T-helper 22 cell (primary cell): ENCODE measurements around the gene TSTD1.
"Not testable (repeated sequence)": the region's sequence is repeated elsewhere in the genome, so short reads cannot be mapped to it uniquely, and the experiment has no call there.

Experiments used
- DNase-seq: peaks from one replicate; pipeline ENCODE4 v3.0.0-alpha.2; 2020; ENCODE audit warnings: low read depth

TSTD1 gene

DNA sequence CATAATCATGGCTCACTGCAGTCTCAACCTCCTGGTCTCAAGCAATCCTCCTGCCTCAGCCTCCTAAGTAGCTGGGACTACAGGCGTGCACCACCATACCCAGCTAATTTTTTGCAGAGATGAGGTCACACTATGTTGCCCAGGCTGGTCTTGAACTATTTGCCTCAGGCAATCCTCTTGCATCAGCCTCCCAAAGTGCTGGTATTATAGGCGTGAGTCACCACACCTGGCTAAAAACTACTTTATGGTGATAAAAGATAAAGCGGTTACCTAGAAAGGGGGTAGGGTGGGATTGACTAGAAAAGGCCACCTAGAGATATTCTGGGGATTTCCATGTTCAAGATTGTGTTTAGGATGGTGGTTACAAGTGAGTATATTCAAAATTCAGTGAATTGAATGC is 5.0 kb downstream of the TSTD1 start:
- no peak for DNase-seq

DNA sequence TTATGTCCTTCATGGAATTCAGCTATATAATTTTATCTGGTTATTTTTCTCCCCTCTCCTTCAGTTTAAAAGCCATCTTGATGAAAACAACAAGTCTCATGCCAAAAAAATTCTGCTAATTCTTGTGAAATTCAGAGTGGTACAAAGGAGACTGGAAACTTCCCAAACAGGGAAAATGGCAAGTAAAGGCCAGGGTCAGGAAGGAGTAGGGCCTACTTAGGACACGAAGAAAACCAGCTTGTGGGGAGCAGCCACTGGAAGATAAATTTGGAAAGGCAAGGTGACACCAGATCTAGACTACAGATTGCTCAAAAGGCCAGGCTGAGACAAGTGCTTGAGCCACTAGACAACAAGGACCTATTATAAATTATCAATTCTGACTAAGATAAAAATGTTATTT is 6.4 kb downstream of the TSTD1 start:
- no peak for DNase-seq

DNA sequence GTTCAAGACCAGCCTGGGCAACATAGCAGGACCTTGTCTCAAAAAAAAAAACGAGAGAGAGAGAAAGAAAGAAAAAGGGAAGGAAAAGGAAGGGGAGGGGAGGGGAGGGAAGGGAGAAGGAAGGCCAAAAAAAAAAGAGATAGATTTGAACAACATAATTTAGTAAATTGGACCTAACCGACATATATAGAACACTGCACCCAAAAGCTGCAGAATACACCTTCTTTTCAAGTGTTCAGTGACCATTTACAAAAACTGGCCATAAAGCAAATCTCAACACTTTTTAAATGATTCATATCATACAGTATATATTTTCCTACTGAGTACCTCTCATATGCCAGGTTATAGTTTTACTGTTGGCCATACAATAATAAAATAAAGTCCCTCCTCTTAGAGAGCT is 6.9 kb downstream of the TSTD1 start:
- DNase-seq, result no peak

DNA sequence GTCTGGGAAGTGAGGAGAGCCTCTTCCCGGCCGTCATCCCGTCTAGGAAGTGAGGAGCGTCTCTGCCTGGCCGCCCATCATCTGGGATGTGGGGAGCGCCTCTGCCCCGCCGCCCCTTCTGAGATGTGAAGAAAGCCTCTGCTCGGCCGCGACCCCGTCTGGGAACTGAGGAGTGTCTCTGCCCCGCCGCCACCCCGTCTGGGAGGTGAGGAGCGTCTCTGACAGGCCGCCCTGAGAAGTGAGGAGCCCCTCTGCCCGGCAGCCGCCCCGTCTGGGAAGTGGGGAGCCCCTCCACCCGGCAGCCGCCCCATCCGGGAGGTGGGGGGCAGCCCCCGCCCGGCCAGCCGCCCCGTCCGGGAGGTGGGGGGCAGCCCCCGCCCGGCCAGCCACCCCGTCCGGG is 9.3 kb downstream of the TSTD1 start:
- not testable (repeated sequence) for DNase-seq

DNA sequence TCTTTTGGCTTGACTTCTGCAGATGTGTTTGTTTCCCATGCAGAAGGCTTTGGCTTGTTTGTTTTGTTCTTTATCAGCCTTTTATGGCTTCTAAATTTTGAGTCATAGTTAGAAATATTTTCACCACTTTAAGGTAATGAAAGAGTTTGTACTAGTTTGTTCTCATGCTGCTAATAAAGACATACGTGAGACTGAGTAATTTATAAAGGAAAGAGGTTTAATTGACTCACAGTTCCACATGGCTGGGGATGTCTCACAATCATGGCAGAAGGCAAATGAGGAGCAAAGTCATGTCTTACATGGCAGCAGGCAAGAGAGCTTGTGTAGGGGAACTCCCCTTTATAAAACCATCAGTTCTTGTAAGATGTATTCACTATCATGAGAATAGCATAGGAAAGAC is 11.8 kb downstream of the TSTD1 start:
- not testable (repeated sequence) for DNase-seq

DNA sequence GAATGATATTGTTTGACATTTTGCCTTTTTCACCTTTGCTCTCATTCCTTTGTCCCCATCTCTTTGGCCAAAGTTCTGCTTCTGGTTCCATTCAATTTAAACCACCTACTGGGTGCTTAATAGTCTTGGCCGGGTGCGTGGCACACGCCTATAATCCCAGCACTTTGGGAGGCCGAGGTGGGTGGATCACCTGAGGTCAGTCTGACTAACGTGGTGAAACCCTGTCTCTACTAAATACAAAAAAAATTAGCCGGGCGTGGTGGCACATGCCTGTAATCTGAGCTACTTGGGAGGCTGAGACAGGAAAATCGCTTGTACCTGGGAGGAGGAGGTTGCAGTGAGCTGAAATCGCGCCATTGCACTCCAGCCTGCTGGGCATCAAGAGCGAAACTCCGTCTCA is 16.3 kb downstream of the TSTD1 start:
- not testable (repeated sequence) for DNase-seq

DNA sequence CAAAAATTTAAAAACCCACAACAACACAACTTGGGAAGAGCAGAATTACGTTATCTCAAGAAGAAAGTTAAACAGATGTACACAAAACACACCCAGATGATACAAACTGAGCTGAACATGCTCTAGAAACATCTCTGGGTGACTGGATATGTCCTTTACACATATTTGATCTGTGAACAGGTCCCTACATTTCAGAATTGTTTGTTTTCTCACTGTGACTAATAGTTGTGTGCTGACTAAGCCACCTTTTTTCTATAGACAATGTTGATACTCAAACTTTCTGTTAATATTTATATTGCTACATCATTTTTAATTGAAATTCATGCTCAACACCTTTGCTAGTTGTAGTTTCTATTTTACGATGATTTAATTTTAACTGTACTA is 16.8 kb downstream of the TSTD1 start:
- DNase-seq, result no peak

DNA sequence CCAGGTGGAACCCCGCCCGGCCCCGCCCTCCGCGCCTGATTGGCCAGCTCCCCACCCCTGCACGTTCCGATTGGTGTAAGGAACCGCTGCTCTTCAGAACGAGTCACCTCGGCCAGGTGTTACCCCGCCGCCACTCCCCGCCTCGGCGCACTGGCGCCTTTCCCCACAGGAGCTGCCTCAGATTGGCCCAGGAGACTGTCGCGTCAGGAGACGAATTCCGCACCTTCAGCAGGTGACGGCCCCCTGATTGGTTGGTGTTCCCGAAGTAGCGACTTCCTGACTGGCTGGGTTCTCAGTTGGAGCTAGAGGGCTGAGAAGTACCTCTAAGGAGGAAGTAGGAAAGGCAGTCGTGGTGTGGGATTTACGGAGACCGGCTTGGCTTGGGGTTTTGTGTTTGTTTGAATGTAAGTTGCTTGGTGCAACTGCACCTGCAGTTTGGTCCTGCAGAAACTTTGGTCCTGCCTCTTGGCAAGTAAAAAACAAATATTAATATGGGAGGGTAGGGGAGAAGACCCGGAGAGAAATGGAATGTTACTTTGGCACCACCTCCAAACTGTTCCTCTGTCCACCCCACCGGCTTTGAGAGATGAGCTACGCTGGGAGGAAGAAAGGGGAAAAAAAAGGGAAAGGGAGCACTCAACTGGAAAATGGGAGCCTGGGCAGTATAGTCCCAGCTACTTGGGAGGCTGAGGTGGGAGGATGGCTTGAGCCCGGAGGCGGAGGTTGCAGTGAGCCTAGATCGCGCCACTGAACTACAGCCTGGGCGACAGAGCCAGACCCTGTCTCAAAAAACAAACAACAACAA is 17.4 kb downstream of the TSTD1 start:
- peak; percentile 91 for DNase-seq

DNA sequence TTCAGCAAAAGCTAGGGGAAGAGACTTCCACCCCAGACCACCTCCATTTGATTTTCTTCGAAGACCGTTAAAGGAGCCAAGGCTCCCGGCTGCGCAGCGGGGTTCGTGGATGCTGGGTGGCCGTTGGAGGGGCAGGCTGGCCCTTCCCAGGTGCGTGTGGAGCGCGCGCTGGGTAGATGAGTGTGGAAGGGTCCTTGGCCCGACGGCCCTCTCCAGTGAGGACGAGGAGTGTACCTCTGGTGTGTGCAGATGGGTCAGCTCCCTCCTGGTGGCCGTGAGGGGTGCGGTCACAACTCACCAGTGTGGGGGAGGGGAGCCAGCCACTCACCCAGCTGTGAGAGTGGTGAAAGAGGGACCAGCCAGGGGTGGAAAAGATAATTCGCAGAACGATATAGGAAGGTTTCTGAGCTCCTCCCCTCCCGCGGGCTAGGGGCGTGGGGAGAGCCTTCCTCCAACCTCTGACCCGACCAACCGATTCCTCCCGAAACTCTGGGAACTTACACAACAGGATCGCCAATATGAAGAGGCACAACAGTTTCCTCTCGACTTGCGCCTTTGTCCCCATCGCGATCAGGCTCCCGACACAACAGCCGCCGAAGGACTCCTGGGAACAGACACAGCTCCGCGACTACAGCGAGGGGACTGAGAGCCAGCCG is 18.1 kb downstream of the TSTD1 start, which contains the start of gene F11R:
F11R (minus strand) TSS at position 644 of the 656 bp plus-strand sequence; CDS start at position 565, 79 bp downstream.
- no peak for DNase-seq

DNA sequence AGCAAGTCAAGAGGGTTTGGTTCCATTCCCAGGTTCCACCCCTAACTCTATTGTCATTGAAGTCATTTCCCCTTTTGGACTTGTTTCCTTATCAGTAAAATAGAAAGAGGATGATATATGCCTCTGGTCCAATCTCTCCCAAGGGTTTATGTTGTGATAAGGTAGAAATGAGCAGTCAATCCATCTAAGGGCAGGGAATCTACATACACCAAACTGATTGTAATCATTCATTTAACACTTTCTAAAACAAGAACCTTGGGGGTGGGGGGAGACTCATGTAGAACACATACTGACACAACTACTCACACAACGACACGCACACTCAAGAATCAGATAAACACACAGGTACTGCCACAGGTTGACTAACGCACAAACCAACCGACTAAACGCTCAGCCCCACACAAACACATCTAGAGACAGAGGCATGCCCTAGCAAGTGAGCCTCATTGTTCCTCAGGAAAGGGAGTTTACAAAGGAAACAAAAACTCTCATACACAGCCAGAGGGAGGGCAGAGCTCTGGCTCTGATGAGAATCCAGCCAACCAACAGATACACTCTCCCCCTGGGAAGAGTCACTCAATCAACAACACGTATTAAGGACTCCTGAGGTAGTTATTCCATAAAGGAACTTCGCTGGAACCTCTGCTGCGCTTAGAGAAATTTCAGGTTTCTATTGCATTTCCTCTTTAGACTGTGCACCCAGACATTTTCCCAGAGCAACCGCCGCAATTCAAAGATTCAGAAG is 18.8 kb downstream of the TSTD1 start:
- no peak for DNase-seq

DNA sequence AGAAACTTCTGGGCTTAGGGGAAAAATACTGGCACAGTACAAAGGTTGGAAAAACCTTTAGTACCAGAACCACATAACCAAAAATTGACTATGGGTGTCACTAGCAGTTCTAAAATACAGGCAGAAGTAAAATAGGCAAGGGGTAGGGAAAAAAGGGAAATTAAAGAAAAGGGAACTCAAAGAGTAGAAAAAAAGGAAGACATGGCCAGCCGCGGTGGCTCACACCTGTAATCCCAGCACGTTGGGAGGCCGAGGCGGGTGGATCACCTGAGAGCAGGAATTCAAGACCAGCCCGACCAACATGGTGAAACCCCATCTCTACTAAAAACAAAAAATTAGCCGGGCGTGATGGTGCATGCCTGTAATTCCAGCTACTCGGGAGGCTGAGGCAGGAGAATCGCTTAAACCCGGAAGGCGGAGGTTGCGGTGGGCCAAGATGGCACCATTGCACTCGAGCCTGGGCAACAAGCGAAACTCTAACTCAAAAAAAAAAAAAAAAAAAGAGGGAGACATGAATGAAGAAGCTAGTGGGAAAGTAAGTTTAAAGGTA is 19.6 kb downstream of the TSTD1 start:
- DNase-seq, result not testable (repeated sequence)

DNA sequence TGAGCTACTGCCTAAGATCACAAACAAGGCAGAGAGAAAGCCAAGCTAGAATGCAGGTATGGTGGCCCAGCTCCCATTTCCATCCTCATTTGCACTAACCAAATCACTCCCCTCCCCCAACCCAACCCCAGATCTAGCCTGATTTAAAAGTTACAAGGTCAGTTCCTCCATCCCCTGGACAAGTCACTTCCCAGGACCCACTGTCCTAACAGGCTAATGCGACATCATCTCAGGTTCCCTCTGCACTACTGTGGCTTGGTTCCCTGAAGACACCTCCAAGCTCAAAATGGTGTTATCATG is 20.2 kb downstream of the TSTD1 start:
- DNase-seq, result no peak

DNA sequence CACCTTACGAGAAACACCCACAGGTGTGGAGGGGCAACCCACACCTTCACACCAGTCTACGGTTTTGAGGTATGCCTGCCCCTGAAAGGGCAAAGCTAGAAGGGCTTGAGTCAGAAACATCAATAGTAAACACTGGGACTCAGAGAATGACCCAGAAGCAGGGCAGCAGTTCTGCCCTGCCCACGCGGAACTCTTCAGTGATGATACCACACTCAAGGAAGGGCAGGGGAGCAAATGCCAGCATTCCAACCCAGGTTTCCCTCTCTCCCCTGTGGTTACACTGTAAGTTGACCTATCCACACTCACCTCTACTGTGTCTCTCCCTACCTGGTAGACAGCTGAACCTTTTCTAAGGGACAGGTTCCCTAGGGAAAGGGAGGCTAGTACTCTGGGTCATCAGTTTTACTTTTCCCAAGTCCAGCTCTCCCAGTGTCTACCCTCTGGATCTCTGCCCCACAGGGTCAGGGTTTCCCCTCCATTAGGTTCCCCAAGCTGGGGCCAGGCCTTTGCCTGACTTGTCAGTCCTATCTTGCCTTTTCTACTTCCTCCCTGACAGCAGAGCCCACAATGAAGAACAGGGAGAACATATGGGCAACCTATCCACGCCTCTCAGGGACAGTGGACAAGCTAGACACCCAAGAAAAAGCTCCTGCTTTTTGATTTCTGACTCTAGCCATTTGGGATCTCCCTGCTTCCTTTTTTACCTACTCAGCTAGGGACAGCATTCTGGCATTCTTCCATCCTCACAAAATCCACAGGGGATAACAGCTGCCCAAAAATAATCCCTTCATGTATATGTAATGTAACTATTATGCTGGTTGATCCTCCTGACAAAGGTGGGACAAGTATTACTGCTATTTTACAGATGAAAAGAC is 20.8 kb downstream of the TSTD1 start:
- no peak for DNase-seq

DNA sequence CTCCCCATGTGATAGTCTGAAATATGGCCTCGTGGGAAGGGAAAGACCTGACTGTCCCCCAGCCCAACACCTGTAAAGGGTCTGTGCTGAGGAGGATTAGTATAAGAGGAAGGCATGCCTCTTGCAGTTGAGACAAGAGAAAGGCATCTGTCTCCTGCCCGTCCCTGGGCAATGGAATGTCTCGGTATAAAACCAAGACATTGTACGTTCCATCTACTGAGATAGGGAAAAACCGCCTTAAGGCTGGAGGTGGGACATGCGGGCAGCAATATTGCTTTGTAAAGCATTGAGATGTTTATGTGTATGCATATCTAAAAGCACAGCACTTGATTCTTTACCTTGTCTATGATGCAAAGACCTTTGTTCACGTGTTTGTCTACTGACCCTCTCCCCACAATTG is 21.6 kb downstream of the TSTD1 start:
- not testable (repeated sequence) for DNase-seq

DNA sequence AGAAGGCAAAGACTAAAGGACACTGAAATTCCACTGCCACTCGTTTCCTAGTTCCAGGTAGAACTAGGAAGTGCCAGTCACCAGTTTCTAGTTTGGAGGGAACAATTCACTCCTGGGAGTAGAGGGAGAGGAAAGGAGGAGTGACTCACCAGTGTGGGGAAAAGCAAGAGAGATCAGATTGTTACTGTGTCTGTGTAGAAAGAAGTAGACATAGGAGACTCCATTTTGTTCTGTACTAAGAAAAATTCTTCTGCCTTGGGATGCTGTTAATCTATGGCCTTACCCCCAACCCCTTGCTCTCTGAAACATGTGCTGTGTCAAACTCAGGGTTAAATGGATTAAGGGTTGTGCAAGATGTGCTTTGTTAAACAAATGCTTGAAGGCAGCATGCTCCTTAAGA is 22.1 kb downstream of the TSTD1 start:
- DNase-seq, result not testable (repeated sequence)

DNA sequence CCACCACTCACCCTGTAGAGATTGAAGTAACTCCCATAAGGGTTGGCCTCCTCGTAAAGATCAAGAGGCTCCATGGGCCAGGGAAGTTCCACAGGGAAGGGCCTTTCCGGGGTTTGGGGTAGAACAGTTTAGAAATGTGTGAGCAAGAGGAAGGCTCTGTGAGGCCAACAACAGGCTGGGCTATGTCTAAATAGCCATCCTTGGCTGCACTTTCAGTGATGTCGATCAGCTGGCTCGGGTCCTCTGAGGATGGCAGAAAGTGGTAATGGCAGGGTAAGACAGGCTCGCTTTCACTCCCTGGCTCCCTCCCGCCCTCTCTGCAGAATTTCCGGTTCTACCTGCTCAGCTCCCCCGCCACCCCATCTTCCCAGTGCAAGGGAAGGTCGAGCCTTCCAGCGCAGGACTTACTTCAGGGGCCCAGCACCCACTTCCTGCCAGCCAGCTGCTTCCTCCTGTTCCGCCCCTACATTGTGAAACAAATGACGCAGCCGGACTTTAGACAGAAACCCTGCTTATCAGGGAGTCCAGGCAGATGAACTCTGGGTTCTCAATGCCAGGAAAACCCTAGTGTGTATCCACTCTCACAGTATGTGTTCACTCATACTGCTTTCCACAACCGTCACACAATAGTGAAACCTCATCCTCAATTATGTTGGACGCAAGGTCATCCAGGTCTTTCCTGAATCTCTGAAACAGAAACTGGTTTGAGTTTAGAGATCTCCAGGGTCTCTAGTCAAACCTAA is 25.1 kb downstream of the TSTD1 start:
- peak; percentile 55 for DNase-seq

DNA sequence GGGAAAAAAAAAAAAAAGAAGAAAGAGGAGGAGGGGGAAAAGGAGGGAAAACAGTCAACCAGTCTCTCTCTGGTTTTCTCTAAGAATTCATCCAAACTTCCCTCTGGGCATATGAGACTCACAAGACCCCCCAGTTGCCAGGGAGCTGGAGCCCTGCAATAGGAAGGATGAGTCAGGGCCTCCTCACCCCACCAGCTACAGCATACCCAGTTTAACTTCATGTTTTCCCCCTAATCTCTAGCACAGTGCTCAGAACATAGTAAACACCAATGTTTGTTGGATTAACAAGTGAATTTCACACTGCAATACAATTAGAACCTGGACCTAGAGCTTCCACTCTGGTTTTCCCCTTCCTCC is 25.7 kb downstream of the TSTD1 start:
- no peak for DNase-seq

DNA sequence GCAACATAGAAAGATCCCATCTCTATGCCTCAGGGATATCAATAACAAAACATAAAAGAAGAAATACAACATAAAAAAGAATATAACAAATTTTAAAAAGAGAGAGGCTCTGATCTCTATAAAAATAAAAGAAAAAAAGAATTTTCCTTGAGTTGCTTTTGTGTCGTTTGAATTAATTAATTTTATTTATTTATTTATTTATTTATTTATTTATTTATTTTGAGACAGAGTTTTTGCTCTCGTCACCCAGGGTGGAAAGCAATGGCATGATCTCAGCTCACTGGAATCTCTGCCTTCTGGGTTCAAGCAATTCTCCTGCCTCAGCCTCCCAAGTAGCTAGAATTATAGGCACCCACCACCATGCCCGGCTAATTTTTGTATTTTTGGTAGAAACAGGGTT is 26.3 kb downstream of the TSTD1 start:
- DNase-seq, result no peak

DNA sequence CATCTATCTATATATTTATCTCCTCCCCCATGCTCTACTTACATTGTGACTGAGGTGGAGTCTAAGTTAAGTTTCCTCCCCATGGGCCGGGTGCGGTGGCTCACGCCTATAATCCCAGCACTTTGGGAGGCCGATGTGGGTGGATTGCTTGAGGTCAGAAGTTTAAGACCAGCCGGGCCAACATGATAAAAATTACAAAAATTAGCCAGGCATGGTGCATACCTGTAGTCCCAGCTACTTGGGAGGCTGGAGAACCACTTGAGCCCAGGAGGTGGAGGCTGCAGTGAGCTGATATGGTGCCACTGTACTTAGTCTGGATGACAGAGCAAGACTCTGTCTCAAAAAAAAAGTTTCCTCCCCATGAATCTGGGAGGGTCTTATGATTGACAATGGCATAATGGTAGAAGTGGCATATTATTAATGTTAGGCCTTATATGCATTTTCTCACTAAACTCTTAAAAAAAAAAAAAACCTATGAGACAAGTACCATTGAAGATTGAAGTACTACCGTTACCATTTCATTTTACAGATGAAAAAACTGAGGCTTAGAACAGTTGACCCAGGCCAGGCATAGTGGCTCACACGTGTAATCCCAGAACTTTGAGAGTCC is 29.1 kb downstream of the TSTD1 start:
- no peak for DNase-seq

DNA sequence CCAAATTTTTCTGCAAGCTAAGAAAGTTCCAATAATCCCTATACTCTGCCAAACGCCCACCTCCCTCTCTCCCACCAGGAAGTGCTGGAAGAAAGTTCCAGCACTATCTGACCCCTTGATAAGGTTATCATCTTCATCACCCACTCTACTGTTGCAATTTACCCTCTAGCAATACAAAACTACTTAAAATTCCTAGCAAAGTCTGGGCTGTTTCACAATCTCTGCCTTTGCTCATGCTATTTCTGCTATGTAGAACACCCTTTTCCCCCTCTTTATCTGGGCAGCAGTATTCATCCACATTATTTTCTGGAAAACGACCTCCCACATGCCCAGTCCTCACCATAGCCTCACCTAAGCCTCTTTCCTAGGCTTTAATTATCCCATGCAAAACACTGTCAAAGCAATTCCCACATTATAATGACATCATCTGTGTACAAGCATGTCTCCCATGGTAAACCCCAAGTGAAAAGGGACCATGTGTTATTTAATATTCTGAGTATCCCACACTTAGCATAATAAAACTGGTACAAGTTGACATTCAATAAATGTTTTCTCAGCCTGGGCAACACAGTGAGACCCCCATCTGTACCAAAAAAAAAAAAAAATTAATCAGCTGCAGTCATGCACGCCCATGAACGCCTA is 29.8 kb downstream of the TSTD1 start:
- DNase-seq, result no peak
